Endothelial cell of umbilical vein (primary cell): ENCODE data around the gene PPP6R1.

ENCODE experiments used
- EZH2 ChIP-seq: IDR thresholded peaks from 2 replicates; pipeline ENCODE4 v1.6.1; 2012; ENCODE audit warnings: borderline replicate concordance, low read depth, mild to moderate bottlenecking, moderate library complexity, low read length, inconsistent platforms; ENCODE audit not compliant: severe bottlenecking
- GATA2 ChIP-seq: IDR thresholded peaks from 2 replicates; pipeline ENCODE4 v1.7.0; 2011; ENCODE audit warnings: low read depth, mild to moderate bottlenecking, moderate library complexity, mixed read lengths, low read length; ENCODE audit not compliant: insufficient read length, insufficient read depth
- JUN ChIP-seq: IDR thresholded peaks from 2 replicates; pipeline ENCODE4 v1.6.1; 2011; ENCODE audit warnings: borderline replicate concordance, low read depth; ENCODE audit not compliant: insufficient read length, insufficient read depth
- MYC ChIP-seq: IDR thresholded peaks from one replicate; pipeline ENCODE4 v1.6.1; 2011; ENCODE audit warnings: mild to moderate bottlenecking, low read depth, low read length
- POLR2A ChIP-seq: IDR thresholded peaks from 2 replicates; pipeline ENCODE4 v1.6.1; 2012; ENCODE audit warnings: low read depth, mild to moderate bottlenecking, control low read depth, low read length
- POLR2AphosphoS5 ChIP-seq: IDR thresholded peaks from 2 replicates; pipeline ENCODE4 v1.6.1; 2012; ENCODE audit warnings: low read depth, mild to moderate bottlenecking, control low read depth, low read length, moderate library complexity; ENCODE audit not compliant: insufficient read depth
- TF ChIP-seq, protein P1 (sequence below), 2 donors: IDR thresholded peaks; 1 replicate in 1 of 2; 2 replicates in 1 of 2; pipeline ENCODE4 v1.5.1; 2011; ENCODE audit warnings: low read length in 2 of 2, mild to moderate bottlenecking in 2 of 2, moderate library complexity in 2 of 2, control low read depth in 1 of 2, inconsistent platforms in 1 of 2, low read depth in 1 of 2; ENCODE audit not compliant: insufficient read depth in 1 of 2; ENCODE audit errors: extremely low read depth in 1 of 2
- TF ChIP-seq, protein P2 (sequence below): IDR thresholded peaks from 2 replicates; pipeline ENCODE4 v1.6.1; 2011; ENCODE audit not compliant: insufficient read depth, insufficient read length

DNA sequence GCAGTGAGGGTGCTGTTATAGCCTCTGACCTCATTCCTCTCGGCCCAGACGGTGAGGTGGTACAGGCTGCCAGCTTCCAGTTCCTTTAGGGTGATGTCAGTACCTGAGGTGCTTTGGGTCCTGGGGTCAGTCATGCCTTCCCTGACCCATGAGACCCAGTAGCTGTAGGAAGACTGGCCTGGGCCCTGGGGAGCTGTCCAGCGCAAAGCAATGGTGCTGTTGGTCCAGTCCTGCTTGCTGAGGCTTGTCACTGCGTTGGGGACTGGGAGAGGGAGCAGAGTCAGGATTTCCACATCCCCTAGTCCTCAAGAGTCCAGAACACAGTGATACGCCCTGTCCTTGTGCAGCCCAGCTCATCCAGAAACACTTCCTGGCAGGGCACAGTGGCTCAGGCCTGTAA is 60.2 kb downstream of the PPP6R1 start:
- TF ChIP-seq, protein P1, sequence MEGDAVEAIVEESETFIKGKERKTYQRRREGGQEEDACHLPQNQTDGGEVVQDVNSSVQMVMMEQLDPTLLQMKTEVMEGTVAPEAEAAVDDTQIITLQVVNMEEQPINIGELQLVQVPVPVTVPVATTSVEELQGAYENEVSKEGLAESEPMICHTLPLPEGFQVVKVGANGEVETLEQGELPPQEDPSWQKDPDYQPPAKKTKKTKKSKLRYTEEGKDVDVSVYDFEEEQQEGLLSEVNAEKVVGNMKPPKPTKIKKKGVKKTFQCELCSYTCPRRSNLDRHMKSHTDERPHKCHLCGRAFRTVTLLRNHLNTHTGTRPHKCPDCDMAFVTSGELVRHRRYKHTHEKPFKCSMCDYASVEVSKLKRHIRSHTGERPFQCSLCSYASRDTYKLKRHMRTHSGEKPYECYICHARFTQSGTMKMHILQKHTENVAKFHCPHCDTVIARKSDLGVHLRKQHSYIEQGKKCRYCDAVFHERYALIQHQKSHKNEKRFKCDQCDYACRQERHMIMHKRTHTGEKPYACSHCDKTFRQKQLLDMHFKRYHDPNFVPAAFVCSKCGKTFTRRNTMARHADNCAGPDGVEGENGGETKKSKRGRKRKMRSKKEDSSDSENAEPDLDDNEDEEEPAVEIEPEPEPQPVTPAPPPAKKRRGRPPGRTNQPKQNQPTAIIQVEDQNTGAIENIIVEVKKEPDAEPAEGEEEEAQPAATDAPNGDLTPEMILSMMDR (IDR thresholded peaks at IDR 0.05; ENCODE audit: extremely low read depth in 1 of 2, insufficient read depth in 1 of 2, low read depth in 1 of 2, low read length in 2 of 2): no peak
- no peak for TF ChIP-seq JUN
- TF ChIP-seq POLR2A: no peak
- TF ChIP-seq EZH2: no peak
- no peak for TF ChIP-seq GATA2
- no peak for TF ChIP-seq POLR2AphosphoS5
- TF ChIP-seq, protein P2, sequence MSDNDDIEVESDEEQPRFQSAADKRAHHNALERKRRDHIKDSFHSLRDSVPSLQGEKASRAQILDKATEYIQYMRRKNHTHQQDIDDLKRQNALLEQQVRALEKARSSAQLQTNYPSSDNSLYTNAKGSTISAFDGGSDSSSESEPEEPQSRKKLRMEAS: no peak
- no peak for TF ChIP-seq MYC
